Bronchial epithelial cell (primary cell): ENCODE data around the gene HDAC4. TPM values are rescaled to one million over a fixed set of nuclear protein-coding genes. Genes with fewer than 3 reads are reported as not detected.

Source experiments
- DNase-seq: peaks from one replicate; pipeline ENCODE4 v3.0.0-alpha.2; 2010; ENCODE audit warnings: low read depth
- FAIRE-seq: peaks from 2 replicates; lab custom pipeline; 2011; peaks lifted over from hg19 to GRCh38; lab: Jason Lieb, UNC
- H3K27me3 ChIP-seq: 2 replicates; pipeline ENCODE4 v1.5.1; 2011; ENCODE audit warnings: low read length; ENCODE audit not compliant: control insufficient read depth, insufficient read depth
- H3K36me3 ChIP-seq: 2 replicates; pipeline ENCODE4 v1.5.1; 2011; ENCODE audit warnings: low read length; ENCODE audit not compliant: control insufficient read depth, insufficient read depth
- H3K4me3 ChIP-seq: 2 replicates; pipeline ENCODE4 v1.5.1; 2011; ENCODE audit warnings: mild to moderate bottlenecking, low read depth, low read length, control low read depth
- CTCF ChIP-seq: IDR thresholded peaks from 2 replicates; pipeline ENCODE4 v1.5.1; 2011; ENCODE audit warnings: mild to moderate bottlenecking, moderate library complexity, low read length, control low read depth, inconsistent platforms; ENCODE audit not compliant: insufficient read depth, severe bottlenecking
- total RNA-seq: library from RNA; depleted of rRNA; stranded (reverse); fragments of >200 nt; gene quantifications from 2 replicates; pipeline ENCODE4 v1.2.1, GENCODE V29; 2014

Gene HDAC4
- total RNA-seq, 1 donor from 2014 or later = 5.3 TPM

- peak; percentile 36 for FAIRE-seq
- no peak for TF ChIP-seq CTCF
- no peak for DNase-seq
- H3K4me3 ChIP-seq = no peak overlapping the region
- H3K36me3 ChIP-seq = no peaks in the 10 kb centered on the region
- no peaks in the 10 kb centered on the region for H3K27me3 ChIP-seq
These were observed 134.0 kb downstream of the HDAC4 start for GRCh38 chr2:239266779-239267287.

- Histone ChIP-seq H3K36me3 (no peaks in the 10 kb centered on the region), H3K4me3 (no peak overlapping the region), H3K27me3 (no peaks in the 10 kb centered on the region)
- DNase-seq = no peak
- FAIRE-seq = no peak
- TF ChIP-seq CTCF = no peak
These were observed 134.4 kb downstream of the HDAC4 start for GRCh38 chr2:239266434-239266766.

DNA sequence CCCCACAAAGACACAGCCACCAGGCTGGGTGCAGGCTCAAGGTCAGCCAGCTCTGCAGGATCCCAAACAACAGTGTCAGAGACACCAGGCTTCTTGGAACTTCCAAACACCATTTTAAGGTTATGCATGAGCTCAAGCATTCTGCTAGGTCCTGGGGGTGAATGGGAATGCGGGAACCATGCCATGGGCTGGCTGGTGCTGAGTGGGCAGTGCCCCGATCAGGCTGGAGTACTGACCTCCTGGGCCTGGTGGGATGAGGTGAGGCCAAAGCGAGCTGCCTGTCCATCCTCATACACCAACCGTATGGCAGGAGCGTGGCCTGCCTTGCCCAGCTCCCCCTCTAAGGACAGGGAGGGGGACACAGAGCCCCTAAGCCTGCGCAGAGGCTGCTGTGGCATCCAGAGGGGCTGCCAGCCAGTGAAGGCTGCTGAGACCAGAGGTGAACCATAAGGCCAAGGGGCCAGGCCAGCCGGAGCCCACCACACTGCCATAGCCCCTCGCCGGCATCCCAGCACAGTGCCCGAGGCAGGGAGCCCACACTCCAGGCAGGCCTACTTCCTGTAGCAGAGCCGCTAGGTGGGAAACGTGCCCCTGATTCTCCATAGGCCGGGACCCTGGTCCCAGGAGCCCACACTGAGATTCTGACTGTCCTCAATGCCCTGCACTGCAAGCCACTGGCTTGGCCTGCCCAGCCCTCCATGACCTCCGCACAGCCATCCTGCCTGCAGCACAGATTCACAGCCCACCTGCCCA, 135.0 kb downstream of the HDAC4 start:
- no peaks in the 10 kb centered on the region for H3K36me3 ChIP-seq
- no peak overlapping the region for H3K4me3 ChIP-seq
- no peak for TF ChIP-seq CTCF
- H3K27me3 ChIP-seq = no peaks in the 10 kb centered on the region
- FAIRE-seq (no peak), DNase-seq (no peak)

DNA sequence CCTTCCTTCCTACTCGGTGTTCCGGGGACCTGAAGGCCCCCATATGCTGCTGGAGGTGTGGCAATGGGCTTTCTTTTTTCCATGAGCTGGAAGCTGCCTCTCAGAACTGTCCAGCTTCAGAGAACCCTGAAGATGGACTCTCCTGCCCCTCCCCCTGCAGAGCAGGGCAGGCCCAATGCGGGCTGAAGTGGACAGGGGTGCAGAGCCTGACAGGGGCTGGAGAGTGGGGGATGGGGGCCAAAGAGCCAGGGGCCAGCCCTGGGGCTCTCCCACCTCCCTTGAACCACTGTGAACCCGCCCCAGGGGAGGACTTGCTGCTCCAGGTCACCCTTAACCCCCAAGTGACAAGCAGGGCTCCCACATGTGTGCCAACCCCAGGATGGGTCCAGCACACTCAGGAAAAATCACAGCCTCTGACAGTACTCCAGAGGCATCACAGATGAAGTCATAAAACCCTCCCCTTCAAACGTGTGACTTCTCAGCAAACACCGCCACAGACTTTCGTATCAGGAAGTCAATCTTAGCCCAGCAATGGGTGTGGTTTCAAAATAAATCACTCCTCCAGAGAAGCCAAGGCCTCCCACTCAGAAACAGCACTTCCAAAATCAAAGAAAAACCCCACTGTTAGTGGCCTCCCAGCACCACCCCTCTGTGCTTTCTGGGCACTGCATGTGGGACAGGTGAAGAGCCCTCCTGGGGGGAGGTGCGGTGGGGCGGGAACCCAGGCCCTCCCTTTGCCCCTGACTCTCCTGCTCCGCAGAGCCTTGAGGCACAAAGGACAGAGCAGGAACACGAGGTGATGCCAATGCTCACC, 135.8 kb downstream of the HDAC4 start:
- H3K4me3 ChIP-seq = no peak overlapping the region
- no peaks in the 10 kb centered on the region for H3K36me3 ChIP-seq
- H3K27me3 ChIP-seq = no peaks in the 10 kb centered on the region
- no peak for TF ChIP-seq CTCF
- FAIRE-seq = peak; percentile 68
- DNase-seq = peak; percentile 70

DNA sequence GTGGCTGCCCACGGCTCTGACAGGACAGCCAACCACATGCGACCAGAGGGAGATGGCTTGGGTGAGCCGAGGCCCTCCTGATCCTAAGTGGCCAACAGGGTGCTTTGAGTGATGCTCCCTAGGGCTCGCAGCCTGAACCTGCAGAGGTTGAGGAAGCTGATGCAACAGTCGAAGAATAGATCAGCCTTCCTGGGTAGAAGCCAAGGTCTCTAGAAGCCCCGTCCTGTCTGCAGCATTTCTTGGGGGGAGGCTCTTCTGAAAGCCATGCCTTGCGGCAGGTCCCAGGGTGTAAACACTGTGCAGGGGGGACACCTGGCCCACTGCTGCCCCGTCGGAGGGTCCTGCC, 136.4 kb downstream of the HDAC4 start:
- no peaks in the 10 kb centered on the region for H3K27me3 ChIP-seq
- no peak for DNase-seq
- H3K4me3 ChIP-seq = no peak overlapping the region
- peak; percentile 60 for FAIRE-seq
- no peaks in the 10 kb centered on the region for H3K36me3 ChIP-seq
- TF ChIP-seq CTCF = no peak
